ENCODE measurements around the gene TMEM91.
"Not testable (repeated sequence)": the region's sequence is repeated elsewhere in the genome, so short reads cannot be mapped to it uniquely, and the experiment has no call there.

The TMEM91 gene

GRCh38 chr19:41402010-41402409 lies 25.7 kb downstream of the TMEM91 start:
- no peak overlapping the region for H3K4me3 ChIP-seq (replicated peaks; ENCODE audit: low read depth, low read length)
- DNase-seq (ENCODE audit: low read depth) = no peak
- TF ChIP-seq CTCF (IDR thresholded peaks at IDR 0.05; ENCODE audit: low read length, missing control alignments) = no peak

GRCh38 chr19:41403181-41403970 lies 27.0 kb downstream of the TMEM91 start:
- DNase-seq (ENCODE audit: low read depth) = no peak
- no peak overlapping the region for H3K4me3 ChIP-seq (replicated peaks; ENCODE audit: low read depth, low read length)
- no peak for TF ChIP-seq CTCF (IDR thresholded peaks at IDR 0.05; ENCODE audit: low read length, missing control alignments)

DNA sequence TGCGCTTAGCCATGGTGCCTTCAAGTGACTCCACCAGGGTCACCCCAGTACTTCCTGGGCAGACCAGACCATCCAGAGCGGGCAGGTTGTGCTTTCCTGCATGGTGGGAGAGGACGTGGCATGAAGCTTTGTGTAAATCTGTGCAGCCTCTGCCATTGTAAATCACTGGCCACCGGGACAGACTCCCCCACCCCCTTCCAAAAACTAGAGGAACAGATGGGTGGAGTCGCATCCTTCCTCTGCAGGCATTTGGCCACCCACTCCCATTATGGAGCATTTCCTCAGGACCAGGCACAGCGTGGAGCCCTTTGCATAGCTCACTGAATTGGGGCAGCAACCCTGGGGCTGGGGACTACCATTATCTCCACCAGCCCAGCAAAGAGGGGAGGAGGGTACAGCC lies 29.4 kb downstream of the TMEM91 start:
- no peak overlapping the region for H3K4me3 ChIP-seq (replicated peaks; ENCODE audit: low read depth, low read length)
- no peak for TF ChIP-seq CTCF (IDR thresholded peaks at IDR 0.05; ENCODE audit: low read length, missing control alignments)
- no peak for DNase-seq (ENCODE audit: low read depth)

GRCh38 chr19:41407271-41407670 lies 30.9 kb downstream of the TMEM91 start:
- no peak overlapping the region for H3K4me3 ChIP-seq (replicated peaks; ENCODE audit: low read depth, low read length)
- DNase-seq (ENCODE audit: low read depth) = peak; percentile 79
- TF ChIP-seq CTCF (IDR thresholded peaks at IDR 0.05; ENCODE audit: low read length, missing control alignments) = peak; percentile 3

GRCh38 chr19:41408256-41408655 lies 31.9 kb downstream of the TMEM91 start:
- no peak overlapping the region for H3K4me3 ChIP-seq (replicated peaks; ENCODE audit: low read depth, low read length)
- no peak for TF ChIP-seq CTCF (IDR thresholded peaks at IDR 0.05; ENCODE audit: low read length, missing control alignments)
- no peak for DNase-seq (ENCODE audit: low read depth)

DNA sequence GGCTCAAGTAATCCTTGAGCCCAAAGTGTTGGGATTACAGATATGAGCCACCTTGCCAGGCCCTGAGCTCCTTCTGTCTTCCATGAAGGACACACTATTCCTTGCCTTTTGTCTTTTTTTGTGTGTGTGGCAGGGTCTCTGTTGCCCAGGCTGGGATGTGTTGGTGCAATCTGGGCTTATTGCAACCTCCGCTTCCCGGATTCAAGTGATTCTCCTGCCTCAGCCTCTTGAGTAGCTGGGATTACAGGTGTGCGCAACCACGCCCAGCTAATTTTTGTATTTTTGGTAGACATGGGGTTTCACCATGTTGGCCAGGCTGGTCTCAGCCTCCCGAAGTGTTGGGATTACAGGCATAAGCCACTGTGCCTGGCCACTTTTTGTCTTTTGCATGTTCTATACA lies 32.5 kb downstream of the TMEM91 start:
- not testable (repeated sequence) for DNase-seq (ENCODE audit: low read depth); H3K4me3 ChIP-seq (replicated peaks; ENCODE audit: low read depth, low read length)

DNA sequence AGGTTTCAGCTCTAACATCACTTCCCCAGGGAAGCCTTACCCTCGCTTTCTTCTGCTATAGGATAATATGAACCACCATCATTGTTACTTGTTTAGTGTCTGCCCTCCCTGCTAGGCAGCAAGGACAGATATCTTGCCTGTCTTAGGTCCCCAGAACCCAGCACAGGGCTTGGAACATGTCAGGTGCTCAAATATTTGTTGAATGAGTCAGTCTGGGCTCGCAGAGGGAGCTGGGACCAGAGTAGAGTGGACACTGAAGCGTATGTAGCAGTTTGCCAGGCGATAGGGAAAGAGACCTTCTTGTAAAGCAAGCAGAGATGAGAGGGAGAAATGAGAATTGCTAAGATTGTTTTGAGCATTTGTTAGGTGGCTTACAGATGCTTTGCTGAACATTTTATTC lies 33.0 kb downstream of the TMEM91 start:
- H3K4me3 ChIP-seq (replicated peaks; ENCODE audit: low read depth, low read length) = no peak overlapping the region
- DNase-seq (ENCODE audit: low read depth) = peak; percentile 51
- no peak for TF ChIP-seq CTCF (IDR thresholded peaks at IDR 0.05; ENCODE audit: low read length, missing control alignments)

Measured in fibroblast of pulmonary artery (primary cell).